ENCODE measurements around the gene EIPR1. TPM values are rescaled to one million over a fixed set of nuclear protein-coding genes. Genes with fewer than 3 reads are reported as not detected.

The EIPR1 gene
- total and polyA plus RNA-seq, 2 of the 13 experiments (the other 11 are each of a cell fraction or from before 2014, with no cell fraction given): 70.0 to 96.3 TPM

- no peak for TF ChIP-seq ZSCAN20 (CRISPR knock-in tag; IDR thresholded peaks at IDR 0.05; ENCODE audit: borderline replicate concordance)
- peak; percentile 71 for TF ChIP-seq ZHX1 (CRISPR knock-in tag; IDR thresholded peaks at IDR 0.05; ENCODE audit: low read depth)
- no peak for TF ChIP-seq DDIT3 (CRISPR knock-in tag; IDR thresholded peaks at IDR 0.05)
- TF ChIP-seq LRRFIP1 (CRISPR knock-in tag; conservative IDR thresholded peaks at IDR 0.05): no peak
- no peak; the same call in 1 of the 2 replicates for TF ChIP-seq PBX2 (CRISPR knock-in tag; IDR thresholded peaks at IDR 0.05)
- TF ChIP-seq DR1 (CRISPR knock-in tag; IDR thresholded peaks at IDR 0.05): peak; percentile 88
- TF ChIP-seq NRL (CRISPR knock-in tag; IDR thresholded peaks at IDR 0.05; ENCODE audit: borderline replicate concordance): peak; percentile 73; the same call in 1 of the 2 replicates
- TF ChIP-seq HOXA7 (CRISPR knock-in tag; IDR thresholded peaks at IDR 0.05): no peak
- peak; percentile 57; the same call in 1 of the 2 replicates for TF ChIP-seq GMEB2 (CRISPR knock-in tag; IDR thresholded peaks at IDR 0.05; ENCODE audit: low read depth)
- peak; percentile 96 for TF ChIP-seq POGZ (CRISPR knock-in tag; IDR thresholded peaks at IDR 0.05)
- TF ChIP-seq HNF1A (IDR thresholded peaks at IDR 0.05; ENCODE audit: low read depth): no peak
- peak; percentile 75 for TF ChIP-seq HNF1A (CRISPR knock-in tag; IDR thresholded peaks at IDR 0.05; ENCODE audit: borderline replicate concordance)
- peak; percentile 88 for TF ChIP-seq TFDP2 (CRISPR knock-in tag; IDR thresholded peaks at IDR 0.05)
Observed at GRCh38 chr2:3377612-3378432, at the start of gene EIPR1 (continued).

Measured in HepG2 (cell line).